HAP-1 (cell line): ENCODE results near the gene LRP5.
A peak's percentile ranks its signal among the peaks of the same experiment; 100 is the strongest.

Experiments
- DNase-seq, 2 experiments: peaks; one replicate each; pipeline ENCODE4 v3.0.0-alpha.2; 2016 to 2020; ENCODE audit warnings: low spot score in 2 of 2
- H3K27me3 ChIP-seq: fragments of 250-450 bp; sonication (Bioruptor Pico); 2 replicates; pipeline ENCODE4 v1.5.1; 2020; ENCODE audit warnings: low read depth, mild to moderate bottlenecking, moderate library complexity
- H3K36me3 ChIP-seq: fragments of 250-450 bp; sonication (Bioruptor Pico); replicated peaks from 2 replicates; pipeline ENCODE4 v1.5.1; 2020; ENCODE audit warnings: mild to moderate bottlenecking
- H3K4me1 ChIP-seq: fragments of 250-450 bp; sonication (Bioruptor Pico); 2 replicates; pipeline ENCODE4 v1.5.1; 2020; ENCODE audit warnings: mild to moderate bottlenecking
- H3K4me3 ChIP-seq: fragments of 250-450 bp; sonication (Bioruptor Pico); 2 replicates; pipeline ENCODE4 v1.5.1; 2020; ENCODE audit warnings: mild to moderate bottlenecking, moderate library complexity
- H3K9me3 ChIP-seq: fragments of 250-450 bp; sonication (Bioruptor Pico); 2 replicates; pipeline ENCODE4 v1.5.1; 2020; ENCODE audit warnings: mild to moderate bottlenecking, moderate library complexity
- in situ Hi-C: fragments of 300-500 bp; cut with MboI; formaldehyde crosslinking; loops from 3 replicates; pipeline ENCODE4 v1.14.3; 2020; ENCODE audit warnings: low sequenced_read_pairs, inconsistent platforms, mixed read lengths

LRP5 gene

GRCh38 chr11:68308068-68308467, 4.3 kb upstream of the LRP5 start:
- DNase-seq, result no peak
- H3K36me3 ChIP-seq, result no peaks in the 10 kb centered on the region
- H3K4me3 ChIP-seq, result no peak overlapping the region
- in situ Hi-C loops, result no loop called here
- H3K9me3 ChIP-seq, result peaks cover 13% of the 10 kb centered on the region
- H3K27me3 ChIP-seq, result no peaks in the 10 kb centered on the region
- H3K4me1 ChIP-seq, result no peaks in the 10 kb centered on the region

DNA sequence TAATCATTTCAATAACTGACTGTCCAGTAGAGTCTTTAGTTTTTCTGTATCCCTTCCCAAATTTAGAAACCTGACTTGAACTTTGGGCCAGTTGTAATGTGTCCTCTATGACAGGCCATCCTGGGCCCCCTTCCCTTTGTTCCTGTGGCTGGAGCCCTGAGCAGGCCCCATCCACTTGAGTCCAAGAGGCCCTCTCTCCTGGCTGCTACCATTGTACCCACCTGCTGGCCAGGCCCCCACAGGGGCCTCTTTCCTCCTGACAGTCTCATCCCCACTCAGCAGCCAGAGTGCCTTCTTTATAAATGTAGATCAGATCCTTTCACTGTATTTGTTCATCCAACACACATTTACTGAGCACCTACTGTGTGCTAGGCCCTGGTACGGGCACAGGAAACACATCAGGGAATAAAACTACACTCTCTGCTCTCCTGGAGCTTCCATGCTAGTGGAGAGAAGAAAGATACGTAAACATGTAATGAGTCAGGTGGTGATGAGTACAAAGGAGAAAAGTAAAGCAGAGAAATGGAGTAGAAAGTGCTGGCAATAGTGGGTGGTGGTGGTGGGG, 2.7 kb upstream of the LRP5 start:
- no peak overlapping the region for H3K4me3 ChIP-seq
- no peak for DNase-seq
- peaks cover 2% of the 10 kb centered on the region for H3K4me1 ChIP-seq
- no peaks in the 10 kb centered on the region for H3K36me3 ChIP-seq
- H3K27me3 ChIP-seq, result no peaks in the 10 kb centered on the region
- H3K9me3 ChIP-seq, result no peaks in the 10 kb centered on the region
- in situ Hi-C loops, result no loop called here

DNA sequence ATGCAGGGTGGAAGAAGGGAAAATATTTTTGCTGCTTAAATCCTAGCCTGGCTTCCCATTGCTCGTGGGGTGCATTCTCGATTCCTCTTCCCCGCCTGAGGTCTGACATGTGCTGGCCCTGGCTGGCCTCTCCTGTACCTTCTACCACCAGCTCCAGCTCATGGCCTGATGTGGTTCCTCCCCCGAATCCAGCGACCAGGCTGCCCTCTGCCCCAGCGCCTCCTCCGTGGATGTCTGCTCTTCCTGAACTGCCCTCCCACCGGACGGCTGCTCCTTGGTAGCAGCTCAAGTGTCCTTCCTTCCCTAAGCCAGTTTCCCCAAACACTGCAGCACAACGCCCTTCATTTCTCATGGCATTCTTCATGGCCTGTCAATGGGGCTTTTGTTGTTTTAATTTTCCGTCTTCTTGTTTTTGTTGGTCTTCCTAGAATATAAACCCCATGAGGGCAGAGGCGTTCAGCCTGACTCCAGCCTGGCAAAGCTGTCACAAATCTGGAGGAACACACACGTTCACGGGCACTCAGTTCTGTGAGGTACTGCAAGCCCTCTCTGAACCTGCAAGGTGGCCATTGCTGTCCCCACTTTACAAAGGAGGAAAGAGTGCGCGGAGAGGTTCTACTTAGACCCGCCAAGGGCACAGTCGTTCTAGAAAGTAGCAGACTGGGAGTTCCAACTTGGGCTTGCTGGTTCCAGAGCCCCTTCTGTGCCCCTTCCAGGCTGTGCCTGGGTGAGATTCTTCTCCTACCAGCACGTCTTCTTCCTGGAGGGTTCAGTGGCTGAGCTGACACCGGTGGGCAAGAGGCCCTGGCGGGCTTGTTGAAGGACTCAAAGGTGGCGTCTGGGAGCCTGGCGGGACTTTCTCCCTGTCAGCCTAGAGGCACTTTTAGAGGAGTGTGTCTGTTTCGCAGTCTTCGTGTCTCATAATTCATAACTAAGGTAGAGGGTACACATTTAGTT, 953 bp upstream of the LRP5 start:
- no peaks in the 10 kb centered on the region for H3K27me3 ChIP-seq
- no peak for DNase-seq
- in situ Hi-C loops, result no loop called here
- peak overlapping the region; percentile 29 for H3K4me3 ChIP-seq
- H3K4me1 ChIP-seq, result peaks cover 11% of the 10 kb centered on the region
- H3K9me3 ChIP-seq, result no peaks in the 10 kb centered on the region
- H3K36me3 ChIP-seq, result peaks cover 3% of the 10 kb centered on the region; the same call in 1 of the 2 replicates

- in situ Hi-C loops, result no loop called here
Measured at GRCh38 chr11:68312780-68313573, 586 bp downstream of the LRP5 start.

DNA sequence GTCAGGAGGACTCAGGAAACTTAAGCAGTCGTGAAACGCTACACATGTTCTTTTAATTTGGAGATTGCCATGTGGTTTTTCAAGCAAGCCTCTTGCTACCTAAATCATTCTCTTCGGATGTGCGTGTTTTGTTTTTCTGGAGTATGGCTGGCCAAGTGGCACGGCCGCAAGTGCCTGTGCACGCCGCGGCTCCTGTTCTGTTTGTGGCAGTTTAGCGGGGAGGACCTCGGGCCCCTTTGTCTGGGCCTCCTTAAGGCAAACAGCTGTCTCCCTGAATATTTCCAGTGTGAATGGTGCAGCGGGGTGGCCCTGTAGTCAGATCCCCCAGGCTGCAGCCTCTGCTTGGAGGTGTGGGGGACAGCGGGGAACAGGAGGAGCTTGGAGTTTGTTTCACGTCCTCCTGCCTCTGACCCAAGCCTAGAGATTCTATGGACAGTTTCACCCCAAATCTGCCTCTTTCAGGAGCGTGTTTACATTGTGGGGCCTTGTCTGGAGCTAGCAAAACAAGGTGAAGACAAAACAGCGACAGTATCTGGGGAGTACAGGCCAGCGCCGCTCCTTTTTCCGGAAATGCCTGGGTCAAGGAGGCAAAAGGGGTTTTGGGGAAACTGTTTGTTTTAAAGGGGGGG, 1.3 kb downstream of the LRP5 start:
- in situ Hi-C loops, result no loop called here
- peak; percentile 36 to 49 for DNase-seq
- H3K4me3 ChIP-seq, result peak overlapping the region; percentile 73

More at GRCh38 chr11:68312780-68313573, 586 bp downstream of the LRP5 start:
- H3K36me3 ChIP-seq, result peaks cover 3% of the 10 kb centered on the region; the same call in 1 of the 2 replicates
- H3K4me1 ChIP-seq, result peaks cover 11% of the 10 kb centered on the region
- H3K27me3 ChIP-seq, result no peaks in the 10 kb centered on the region
- peak overlapping the region; percentile 73 for H3K4me3 ChIP-seq
- DNase-seq, result peak in 1 of 2 experiments; percentile 39
- H3K9me3 ChIP-seq, result no peaks in the 10 kb centered on the region

DNA sequence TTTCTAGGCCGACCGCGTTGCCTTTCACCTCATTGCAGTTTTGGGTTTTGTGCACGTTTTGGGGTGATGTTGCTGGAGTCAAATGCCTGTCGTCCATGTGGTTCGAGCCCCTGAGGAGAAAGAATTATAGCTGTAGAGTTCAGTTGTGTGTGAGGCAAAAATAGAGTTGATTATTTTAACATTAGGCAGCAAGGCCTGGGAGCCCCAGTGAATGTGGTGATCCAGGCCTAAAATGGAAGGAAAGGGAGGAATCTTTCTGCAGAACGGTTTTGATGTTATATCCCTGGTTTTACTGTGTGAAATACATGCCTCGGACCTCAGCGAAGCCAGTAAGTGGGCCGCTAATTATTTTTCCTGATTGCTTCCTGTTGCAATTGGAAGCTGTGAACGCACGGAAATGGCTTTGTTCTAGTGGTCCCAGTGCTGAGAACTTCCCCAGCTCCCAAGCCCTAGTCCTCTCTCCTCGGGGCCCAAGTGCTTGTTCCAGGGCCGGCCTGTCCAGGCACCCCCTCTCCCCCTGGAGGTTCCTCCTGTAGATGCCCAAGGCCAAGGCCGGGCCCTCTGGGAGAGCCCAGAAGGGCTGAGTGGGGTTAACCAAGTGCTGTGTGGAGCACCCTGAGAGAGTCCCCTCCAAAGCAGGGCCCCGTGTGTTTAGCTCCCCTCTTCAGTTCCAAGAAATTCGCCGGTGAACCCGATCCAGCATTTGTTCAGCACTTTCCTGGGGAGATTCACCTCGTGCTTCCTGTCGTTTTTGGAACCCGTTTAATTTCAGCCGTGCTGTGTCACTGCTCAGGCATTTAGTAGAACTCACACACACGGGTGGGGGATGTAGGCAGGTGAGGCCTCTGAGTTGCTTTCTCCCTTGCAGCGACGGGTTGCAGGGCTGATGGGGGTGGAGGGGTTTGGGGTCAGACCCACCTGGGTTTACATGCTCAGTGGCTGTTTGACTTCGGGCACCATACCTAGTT, 2.1 kb downstream of the LRP5 start:
- Histone ChIP-seq H3K4me3 (peak overlapping the region; percentile 73), H3K4me1 (peaks cover 11% of the 10 kb centered on the region), H3K36me3 (peaks cover 3% of the 10 kb centered on the region; the same call in 1 of the 2 replicates), H3K9me3 (no peaks in the 10 kb centered on the region), H3K27me3 (no peaks in the 10 kb centered on the region)
- DNase-seq, result peak in 1 of 2 experiments; percentile 51
- in situ Hi-C loops, result no loop called here

More for the DNA sequence above, 1.3 kb downstream of the LRP5 start:
- peaks cover 11% of the 10 kb centered on the region for H3K4me1 ChIP-seq
- peaks cover 3% of the 10 kb centered on the region; the same call in 1 of the 2 replicates for H3K36me3 ChIP-seq
- no peaks in the 10 kb centered on the region for H3K27me3 ChIP-seq
- H3K9me3 ChIP-seq, result no peaks in the 10 kb centered on the region

GRCh38 chr11:68315171-68315920, 3.0 kb downstream of the LRP5 start:
- in situ Hi-C loops, result no loop called here
- peak in 1 of 2 experiments; percentile 40 for DNase-seq

DNA sequence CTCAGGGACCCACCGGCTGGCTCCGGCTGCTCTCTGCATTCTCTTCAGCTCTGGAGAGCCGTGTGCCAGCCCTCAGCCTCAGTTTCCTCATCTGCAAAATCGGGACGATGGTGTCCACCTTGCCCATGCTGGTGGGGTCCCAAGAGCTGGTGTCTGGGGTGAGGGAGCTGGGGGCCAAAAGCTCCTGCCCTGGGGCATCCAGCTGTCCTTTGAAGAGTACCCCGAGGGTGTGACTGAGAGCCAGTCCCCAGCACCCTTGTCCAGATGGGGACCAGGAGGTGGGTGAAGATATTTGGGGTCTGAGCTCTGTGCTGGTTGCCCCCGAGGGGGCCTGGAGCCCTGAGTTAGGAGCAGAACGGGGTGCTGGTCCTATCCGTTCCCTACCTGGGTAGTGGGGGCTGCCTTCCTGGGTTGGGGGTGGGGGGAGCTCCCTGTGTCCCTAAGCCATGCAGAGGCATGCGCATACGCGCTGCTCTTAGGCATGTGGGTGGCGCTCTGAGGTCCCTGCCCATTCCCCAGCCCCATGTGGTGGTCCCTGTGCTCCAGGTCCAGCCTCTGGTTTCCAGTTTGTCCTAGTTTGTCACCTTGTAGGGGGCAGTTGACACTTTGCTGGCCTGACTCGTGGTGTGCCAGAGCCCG, 4.9 kb downstream of the LRP5 start:
- in situ Hi-C loops, result no loop called here
- Histone ChIP-seq H3K27me3 (no peaks in the 10 kb centered on the region), H3K36me3 (peaks cover 3% of the 10 kb centered on the region; the same call in 1 of the 2 replicates), H3K9me3 (no peaks in the 10 kb centered on the region), H3K4me1 (peaks cover 15% of the 10 kb centered on the region), H3K4me3 (no peak overlapping the region)
- DNase-seq, result no peak

More at GRCh38 chr11:68315171-68315920, 3.0 kb downstream of the LRP5 start:
- Histone ChIP-seq H3K36me3 (peaks cover 3% of the 10 kb centered on the region; the same call in 1 of the 2 replicates), H3K4me1 (peaks cover 11% of the 10 kb centered on the region), H3K27me3 (no peaks in the 10 kb centered on the region), H3K4me3 (peak overlapping the region; percentile 73), H3K9me3 (no peaks in the 10 kb centered on the region)

GRCh38 chr11:68321293-68322051, 9.1 kb downstream of the LRP5 start:
- in situ Hi-C loops, result no loop called here
- Histone ChIP-seq H3K9me3 (no peaks in the 10 kb centered on the region), H3K4me1 (0 out of 2 replicates have a peak, but pooled peaks cover 4% of the 10 kb centered on the region), H3K36me3 (no peaks in the 10 kb centered on the region; the same call in 1 of the 2 replicates), H3K4me3 (no peak overlapping the region), H3K27me3 (no peaks in the 10 kb centered on the region)
- DNase-seq, result no peak

GRCh38 chr11:68322052-68322430, 9.7 kb downstream of the LRP5 start:
- in situ Hi-C loops, result no loop called here
- Histone ChIP-seq H3K9me3 (no peaks in the 10 kb centered on the region), H3K36me3 (no peaks in the 10 kb centered on the region; the same call in 1 of the 2 replicates), H3K27me3 (no peaks in the 10 kb centered on the region), H3K4me3 (no peak overlapping the region), H3K4me1 (0 out of 2 replicates have a peak, but pooled peaks cover 4% of the 10 kb centered on the region)
- no peak for DNase-seq

- Histone ChIP-seq H3K4me1 (peaks cover 4% of the 10 kb centered on the region; the same call in 1 of the 2 replicates), H3K9me3 (no peaks in the 10 kb centered on the region), H3K36me3 (no peaks in the 10 kb centered on the region; the same call in 1 of the 2 replicates), H3K4me3 (no peak overlapping the region), H3K27me3 (no peaks in the 10 kb centered on the region)
- DNase-seq, result no peak
- in situ Hi-C loops, result no loop called here
Measured at GRCh38 chr11:68324241-68324640, 11.8 kb downstream of the LRP5 start.
